K562 (cell line): ENCODE results near the gene DCAF8. TPM values are rescaled to one million over a fixed set of nuclear protein-coding genes. Genes with fewer than 3 reads are reported as not detected.

Experiments
- ATAC-seq: fragments of 200-7000 bp; cut with Tn5 transposase; 3 replicates; pipeline ENCODE4 v1.9.1; 2020; ENCODE audit warnings: moderate library complexity
- BruUV-seq: library from RNA; stranded (reverse); fragments of 400-500 nt; replicated peaks from 2 replicates; lab custom pipeline; 2021; lab: Mats Ljungman, UMichigan
- CTCF ChIA-PET: fragments of 300-600 bp; formaldehyde crosslinking; extraction: SDS; loops from one replicate; lab custom pipeline; 2021; ENCODE audit warnings: low intra/inter-chr PET ratio; lab: Yijun Ruan, JAX
- POLR2A ChIA-PET: fragments of 300-600, 350-650 bp; sonication (Branson Sonifier 250); formaldehyde crosslinking; extraction: SDS; loops from one replicate; lab custom pipeline; 2021; ENCODE audit warnings: antibody characterized with exemption, inconsistent platforms; lab: Yijun Ruan, JAX
- DNase-seq, 4 experiments: peaks; one replicate each; pipeline versions ENCODE4 v3.0.0 to v3.0.0-alpha.2; 2011 to 2018; ENCODE audit warnings: low spot score in 3 of 4, mixed read lengths in 3 of 4; ENCODE audit errors: extremely low read depth in 1 of 4
- FAIRE-seq: peaks from 2 replicates; lab custom pipeline; 2011; peaks lifted over from hg19 to GRCh38; lab: Jason Lieb, UNC
- H2AFZ ChIP-seq: 2 replicates; pipeline ENCODE4 v1.6.0; 2011; ENCODE audit warnings: low read depth, low read length, control low read depth, inconsistent platforms
- H3K27ac ChIP-seq: fragments of 200-600 bp; 3 replicates; pipeline ENCODE4 v1.8.0; 2011; ENCODE audit warnings: low read depth, mild to moderate bottlenecking, control low read depth, inconsistent platforms, low read length, moderate library complexity, mixed read lengths; ENCODE audit errors: extremely low read depth
- H3K27me3 ChIP-seq, 2 experiments: fragments of 300-600 bp in 1 of 2; 2 replicates in 1 of 2; 3 replicates in 1 of 2; pipeline versions ENCODE4 v1.6.0 to v1.8.0; 2011; ENCODE audit warnings: inconsistent platforms in 2 of 2, low read length in 2 of 2, mild to moderate bottlenecking in 1 of 2, mixed read lengths in 1 of 2, moderate library complexity in 1 of 2; ENCODE audit not compliant: control insufficient read depth in 2 of 2, insufficient read depth in 2 of 2
- H3K36me3 ChIP-seq: fragments of 300-600 bp; 3 replicates; pipeline ENCODE4 v1.8.0; 2011; ENCODE audit warnings: mild to moderate bottlenecking, low read length, inconsistent platforms; ENCODE audit not compliant: control insufficient read depth, insufficient read depth
- H3K4me1 ChIP-seq, 2 experiments: fragments of 200-600 bp in 1 of 2; replicated peaks in 1 of 2; 2 replicates in 1 of 2; 3 replicates in 1 of 2; pipeline versions ENCODE4 v1.5.1 to v1.8.0; 2011; ENCODE audit warnings: inconsistent platforms in 2 of 2, low read length in 2 of 2, mild to moderate bottlenecking in 1 of 2, mixed read lengths in 1 of 2, moderate library complexity in 1 of 2; ENCODE audit not compliant: control insufficient read depth in 2 of 2, insufficient read depth in 2 of 2
- H3K4me2 ChIP-seq: 2 replicates; pipeline ENCODE4 v1.6.1; 2011; ENCODE audit warnings: low read length, control low read depth, inconsistent platforms, mixed read lengths; ENCODE audit not compliant: insufficient read depth
- H3K4me3 ChIP-seq: fragments of 200-600 bp; sonication (generic), shearing (Covaris generic); 2 replicates; pipeline ENCODE4 v1.5.1; 2016; ENCODE audit warnings: control low read depth, inconsistent platforms
- H3K79me2 ChIP-seq: fragments of 200-600 bp; 3 replicates; pipeline ENCODE4 v1.8.0; 2011; ENCODE audit warnings: low read length, inconsistent platforms; ENCODE audit not compliant: control insufficient read depth, insufficient read depth
- H3K9ac ChIP-seq, 2 experiments: 2 replicates each; pipeline versions ENCODE4 v1.6.0 to v1.6.1; 2011; ENCODE audit warnings: low read depth in 2 of 2, low read length in 2 of 2, control low read depth in 1 of 2, inconsistent platforms in 1 of 2, mild to moderate bottlenecking in 1 of 2, mixed read lengths in 1 of 2; ENCODE audit not compliant: insufficient read depth in 1 of 2
- H3K9me1 ChIP-seq: one replicate; pipeline ENCODE4 v1.6.0; 2011; ENCODE audit warnings: inconsistent platforms, mild to moderate bottlenecking, low read length, moderate library complexity; ENCODE audit not compliant: control insufficient read depth, insufficient read depth
- H3K9me3 ChIP-seq: replicated peaks from 2 replicates; pipeline ENCODE4 v1.5.1; 2011; ENCODE audit warnings: low read depth, low read length, inconsistent platforms; ENCODE audit not compliant: control insufficient read depth, insufficient read depth
- H4K20me1 ChIP-seq: replicated peaks from 2 replicates; pipeline ENCODE4 v1.6.1; 2011; ENCODE audit warnings: low read length, inconsistent platforms, mixed read lengths; ENCODE audit not compliant: control insufficient read depth, insufficient read depth
- HNRNPH1 ChIP-seq: fragments of 200-400 bp; formaldehyde crosslinking; optimal IDR thresholded peaks from 2 replicates; pipeline ENCODE3; 2017; ENCODE audit warnings: low read depth, mild to moderate bottlenecking, low read length, moderate library complexity
- MCM7 ChIP-seq, 2 experiments: fragments of 450-650 bp; IDR thresholded peaks; 2 replicates each; pipeline ENCODE4 v1.6.1; 2016 to 2018
- RAD21 ChIP-seq, 2 experiments: fragments of 250-450 bp in 1 of 2; fragments of 450-650 bp in 1 of 2; sonication (Bioruptor Pico) in 1 of 2; formaldehyde crosslinking in 1 of 2; IDR thresholded peaks in 1 of 2; conservative IDR thresholded peaks in 1 of 2; 2 replicates each; pipeline versions ENCODE4 v1.4.0 to v1.8.0; 2020 to 2022; ENCODE audit warnings: mild to moderate bottlenecking in 2 of 2, moderate library complexity in 1 of 2
- RFX1 ChIP-seq: fragments of 450-650 bp; IDR thresholded peaks from 2 replicates; pipeline ENCODE4 v1.6.1; 2016; ENCODE audit warnings: mild to moderate bottlenecking, moderate library complexity
- SMARCA5 ChIP-seq: fragments of 450-650 bp; IDR thresholded peaks from 2 replicates; pipeline ENCODE4 v1.6.1; 2016
- SMC3 ChIP-seq: conservative IDR thresholded peaks from 2 replicates; pipeline ENCODE4 v1.6.1; 2011; ENCODE audit warnings: low read depth, low read length, improper control_type of control experiment; ENCODE audit not compliant: insufficient read depth
- YY1 ChIP-seq, 3 experiments: IDR thresholded peaks; 2 replicates each; pipeline ENCODE4 v1.6.1; 2011; ENCODE audit warnings: low read length in 2 of 3, mild to moderate bottlenecking in 2 of 3, moderate library complexity in 2 of 3, borderline replicate concordance in 1 of 3, control low read depth in 1 of 3, low read depth in 1 of 3; ENCODE audit not compliant: insufficient read depth in 3 of 3, insufficient replicate concordance in 2 of 3, control insufficient read depth in 1 of 3, insufficient read length in 1 of 3; ENCODE audit errors: extremely low read depth in 1 of 3
- ZBTB11 ChIP-seq, 3 experiments: fragments of 200-800 bp in 1 of 3; fragments of 250-450 bp in 1 of 3; fragments of 450-650 bp in 1 of 3; sonication (Bioruptor Pico) in 1 of 3; sonication (Bioruptor generic) in 1 of 3; formaldehyde crosslinking in 1 of 3; IDR thresholded peaks; 2 replicates each; pipeline versions ENCODE4 v1.6.1 to v1.8.0; 2016 to 2022; ENCODE audit warnings: mild to moderate bottlenecking in 2 of 3, missing genetic modification characterization in 2 of 3, missing compliant biosample characterization in 1 of 3, moderate library complexity in 1 of 3
- ZNF23 ChIP-seq: fragments of 250-450 bp; sonication (Bioruptor Pico); IDR thresholded peaks from 2 replicates; pipeline ENCODE4 v1.4.0; 2020; ENCODE audit warnings: mild to moderate bottlenecking
- WGBS: fragments of 100-300 bp; shearing (Covaris generic); methylation state at CpG from one replicate; pipeline ENCODE4 v1.1.6; 2016; ENCODE audit warnings: low coverage, mixed read lengths; ENCODE audit not compliant: insufficient coverage; ENCODE audit errors: missing lambda C conversion rate; 5-methylcytosine and 5-hydroxymethylcytosine counted together
- in situ Hi-C: fragments of 300-500 bp; cut with MboI; formaldehyde crosslinking; loops from 4 replicates; pipeline ENCODE4 v1.15.0; 2018; ENCODE audit warnings: inconsistent platforms, mixed read lengths
- intact Hi-C: fragments of 100-400 bp; cut with micrococcal nuclease; formaldehyde crosslinking; loops from 2 replicates; pipeline ENCODE4 v1.14.2; 2022
- polyA plus RNA-seq, 8 experiments: library from polyadenylated mRNA; depleted of rRNA in 4 of 8; stranded (reverse) in 5 of 8; unstranded in 3 of 8; fragments of >200 nt; fragmentation: Nextera tagmentation in 2 of 8; fragmentation: Illumina TruSeq in 1 of 8; extraction: Ambion mirVana in 2 of 8; extraction: Trizol in 1 of 8; gene quantifications; 2 replicates each; pipeline versions ENCODE4 v1.2.1 to v1.2.3, GENCODE V29; 2011 to 2014; ENCODE audit warnings: inconsistent platforms in 1 of 8, missing spikeins in 1 of 8
- total RNA-seq, 7 experiments: library from RNA; depleted of rRNA in 6 of 7; stranded (reverse); fragments of >200 nt in 6 of 7; fragmentation: Illumina TruSeq in 2 of 7; extraction: Trizol in 2 of 7; gene quantifications; 2 replicates each; pipeline versions ENCODE4 v1.2.1 to v1.2.3, GENCODE V29; 2011 to 2021; ENCODE audit warnings: low replicate concordance in 1 of 7
- TF ChIP-seq, protein P1 (sequence below): sonication (generic); formaldehyde crosslinking; IDR thresholded peaks from 2 replicates; pipeline ENCODE4 v1.8.0; 2022; ENCODE audit warnings: missing genetic modification reagents, mild to moderate bottlenecking, moderate library complexity, borderline replicate concordance
- TF ChIP-seq, protein P2 (sequence below): fragments of 450-650 bp; formaldehyde crosslinking; conservative IDR thresholded peaks from 2 replicates; pipeline ENCODE4 v1.4.0; 2022; ENCODE audit warnings: mild to moderate bottlenecking, missing genetic modification characterization

The DCAF8 gene
- total and polyA plus RNA-seq, 9 of the 15 experiments (the other 6 are each of a cell fraction or from before 2014, with no cell fraction given): 11.6 to 149 (median 81.3) TPM

- ATAC-seq: 0 out of 3 replicates have a peak, but pooled peaks have one; percentile 34
- WGBS: 80% methylated on average over 4 of the region's 4 CpGs
- peak; percentile 29 for FAIRE-seq
- TF ChIP-seq, protein P1, sequence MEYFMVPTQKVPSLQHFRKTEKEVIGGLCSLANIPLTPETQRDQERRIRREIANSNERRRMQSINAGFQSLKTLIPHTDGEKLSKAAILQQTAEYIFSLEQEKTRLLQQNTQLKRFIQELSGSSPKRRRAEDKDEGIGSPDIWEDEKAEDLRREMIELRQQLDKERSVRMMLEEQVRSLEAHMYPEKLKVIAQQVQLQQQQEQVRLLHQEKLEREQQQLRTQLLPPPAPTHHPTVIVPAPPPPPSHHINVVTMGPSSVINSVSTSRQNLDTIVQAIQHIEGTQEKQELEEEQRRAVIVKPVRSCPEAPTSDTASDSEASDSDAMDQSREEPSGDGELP: no peak
- TF ChIP-seq MCM7 (IDR thresholded peaks at IDR 0.05) (no peak), RFX1 (no peak), YY1 (IDR thresholded peaks at IDR 0.05; ENCODE audit: borderline replicate concordance in 1 of 3, control insufficient read depth in 1 of 3, extremely low read depth in 1 of 3, insufficient read depth in 3 of 3, insufficient read length in 1 of 3, insufficient replicate concordance in 2 of 3, low read depth in 1 of 3, low read length in 2 of 3) (no peak), ZBTB11 (CRISPR knock-in tag; IDR thresholded peaks at IDR 0.05) (no peak), ZNF23 (CRISPR knock-in tag) (no peak), HNRNPH1 (no peak), SMC3 (0 out of 2 replicates have a peak, but pooled peaks have one; percentile 19), RAD21 (CRISPR knock-in tag; conservative IDR thresholded peaks at IDR 0.05 in 1 of 2, IDR thresholded peaks at IDR 0.05 in 1 of 2) (peak; percentile 30 to 52; a peak in 3 of 4 replicates), SMARCA5 (no peak)
- TF ChIP-seq, protein P2, sequence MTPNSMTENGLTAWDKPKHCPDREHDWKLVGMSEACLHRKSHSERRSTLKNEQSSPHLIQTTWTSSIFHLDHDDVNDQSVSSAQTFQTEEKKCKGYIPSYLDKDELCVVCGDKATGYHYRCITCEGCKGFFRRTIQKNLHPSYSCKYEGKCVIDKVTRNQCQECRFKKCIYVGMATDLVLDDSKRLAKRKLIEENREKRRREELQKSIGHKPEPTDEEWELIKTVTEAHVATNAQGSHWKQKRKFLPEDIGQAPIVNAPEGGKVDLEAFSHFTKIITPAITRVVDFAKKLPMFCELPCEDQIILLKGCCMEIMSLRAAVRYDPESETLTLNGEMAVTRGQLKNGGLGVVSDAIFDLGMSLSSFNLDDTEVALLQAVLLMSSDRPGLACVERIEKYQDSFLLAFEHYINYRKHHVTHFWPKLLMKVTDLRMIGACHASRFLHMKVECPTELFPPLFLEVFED (CRISPR knock-in tag): no peak
Observed at GRCh38 chr1:160219062-160219929, 43.1 kb downstream of the DCAF8 start.

More at GRCh38 chr1:160219062-160219929, 43.1 kb downstream of the DCAF8 start:
- Histone ChIP-seq H3K36me3 (peaks cover 98% of the 10 kb centered on the region), H3K4me3 (no peak overlapping the region), H3K9me3 (no peaks in the 10 kb centered on the region), H4K20me1 (no peaks in the 10 kb centered on the region), H3K9me1 (no peaks in the 10 kb centered on the region), H3K4me2 (no peak overlapping the region), H3K9ac (no peak overlapping the region), H3K27ac (no peak overlapping the region), H3K27me3 (no peaks in the 10 kb centered on the region), H2AFZ (no peak overlapping the region), H3K79me2 (no peaks in the 10 kb centered on the region), H3K4me1 (no peaks in the 10 kb centered on the region)
- CTCF ChIA-PET: interaction anchor here (1.5 to 2.1 kb wide), 2 partner anchors 26 to 134 kb away, joined by 8 to 13 read pairs; no protein-coding TSS in a partner anchor
- intact Hi-C loops (no loop called here), in situ Hi-C loops (no loop called here)
- DNase-seq: peak in 1 of 4 experiments; percentile 28
- BruUV-seq: no TSS peak
- POLR2A ChIA-PET: interaction anchor here (0.6 to 4.0 kb wide), 14 partner anchors 10 to 197 kb away, joined by 3 to 41 read pairs (median 4); no protein-coding TSS in a partner anchor
